Measurements from ENCODE around the gene REG4. TPM values are rescaled to one million over a fixed set of nuclear protein-coding genes. Genes with fewer than 3 reads are reported as not detected.

Gene REG4
- total RNA-seq, 2 experiments from 2014 or later = 0.33 TPM; not detected in 1

DNA sequence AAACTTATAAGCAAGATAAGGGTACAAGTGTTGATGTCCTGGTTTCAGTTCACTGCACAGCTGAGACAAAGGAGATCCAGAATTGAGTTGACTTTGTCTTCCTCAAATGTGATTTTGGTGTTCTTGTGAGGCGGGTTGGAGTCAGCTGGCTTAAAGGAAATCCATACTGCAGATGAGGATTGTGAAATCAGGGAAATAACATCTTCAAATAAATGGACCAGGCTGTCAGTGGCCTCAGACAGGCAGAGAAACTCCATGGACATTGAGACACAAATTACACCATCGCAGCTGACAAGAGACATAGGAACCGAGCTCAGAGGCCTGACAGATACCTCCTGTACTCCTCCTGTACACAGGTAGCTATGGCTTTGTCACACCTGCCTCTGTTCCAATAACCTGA is 27.0 kb upstream of the REG4 start:
- ChIA-PET CTCF (interaction anchor here (1.0 kb wide), 1 partner anchor 9 kb away, joined by 3 read pairs; no protein-coding TSS in a partner anchor), POLR2A (no interaction called here)
- Histone ChIP-seq H3K27me3 (ENCODE audit: control insufficient read depth in 1 of 2, insufficient read depth in 2 of 2, low read length in 2 of 2) (no peaks in the 10 kb centered on the region), H3K9me3 (ENCODE audit: control insufficient read depth in 1 of 2, insufficient read depth in 1 of 2, low read length in 2 of 2) (no peaks in the 10 kb centered on the region), H3K4me3 (ENCODE audit: low read length) (no peak overlapping the region), H3K36me3 (ENCODE audit: insufficient read depth, low read length) (no peaks in the 10 kb centered on the region), H3K27ac (ENCODE audit: low read depth in 1 of 2, low read length in 2 of 2) (no peak overlapping the region), H3K4me1 (ENCODE audit: insufficient read depth, low read length) (no peaks in the 10 kb centered on the region)
- intact Hi-C loops (cut with DNase I, micrococcal nuclease) = no loop called here
- Mint-ChIP-seq H3K4me1 (ENCODE audit: low read depth) (no peaks in the 10 kb centered on the region), H3K27ac (no peak overlapping the region), H3K27me3 (peaks cover 19% of the 10 kb centered on the region), H3K36me3 (ENCODE audit: low read depth) (no peaks in the 10 kb centered on the region), H3K9me3 (no peaks in the 10 kb centered on the region), H3K4me3 (no peak overlapping the region)
- DNase-seq (peak in 2 of 14 experiments; percentile 5 to 9), ATAC-seq (ENCODE audit: poor library complexity) (no peak)
- TF ChIP-seq, protein P1, sequence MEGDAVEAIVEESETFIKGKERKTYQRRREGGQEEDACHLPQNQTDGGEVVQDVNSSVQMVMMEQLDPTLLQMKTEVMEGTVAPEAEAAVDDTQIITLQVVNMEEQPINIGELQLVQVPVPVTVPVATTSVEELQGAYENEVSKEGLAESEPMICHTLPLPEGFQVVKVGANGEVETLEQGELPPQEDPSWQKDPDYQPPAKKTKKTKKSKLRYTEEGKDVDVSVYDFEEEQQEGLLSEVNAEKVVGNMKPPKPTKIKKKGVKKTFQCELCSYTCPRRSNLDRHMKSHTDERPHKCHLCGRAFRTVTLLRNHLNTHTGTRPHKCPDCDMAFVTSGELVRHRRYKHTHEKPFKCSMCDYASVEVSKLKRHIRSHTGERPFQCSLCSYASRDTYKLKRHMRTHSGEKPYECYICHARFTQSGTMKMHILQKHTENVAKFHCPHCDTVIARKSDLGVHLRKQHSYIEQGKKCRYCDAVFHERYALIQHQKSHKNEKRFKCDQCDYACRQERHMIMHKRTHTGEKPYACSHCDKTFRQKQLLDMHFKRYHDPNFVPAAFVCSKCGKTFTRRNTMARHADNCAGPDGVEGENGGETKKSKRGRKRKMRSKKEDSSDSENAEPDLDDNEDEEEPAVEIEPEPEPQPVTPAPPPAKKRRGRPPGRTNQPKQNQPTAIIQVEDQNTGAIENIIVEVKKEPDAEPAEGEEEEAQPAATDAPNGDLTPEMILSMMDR (IDR thresholded peaks at IDR 0.05) = no peak

DNA sequence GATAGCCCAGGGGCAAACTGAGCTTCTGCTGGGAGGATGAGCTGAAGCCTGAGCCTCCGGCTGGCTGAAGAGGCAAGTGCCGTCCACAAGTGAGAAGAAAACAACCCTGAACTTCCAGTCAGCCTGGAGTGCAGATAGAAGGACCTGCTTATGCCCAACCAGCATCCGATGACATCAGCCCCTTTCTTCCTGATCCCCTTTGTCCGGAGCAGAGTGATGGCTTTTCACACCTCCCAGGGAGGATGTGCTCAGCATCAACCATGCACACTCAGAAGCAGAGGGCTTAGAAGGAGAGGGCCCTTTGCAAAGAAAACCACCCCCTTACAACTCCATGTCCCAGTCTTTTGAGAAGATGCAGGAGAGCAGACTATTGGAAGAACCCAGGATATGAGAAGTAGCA is 23.7 kb upstream of the REG4 start:
- no peaks in the 10 kb centered on the region for H3K9me3 Mint-ChIP-seq
- H3K4me3 ChIP-seq (ENCODE audit: low read length) = no peak overlapping the region
- TF ChIP-seq, protein P1 (IDR thresholded peaks at IDR 0.05) = no peak
- no peaks in the 10 kb centered on the region for H3K36me3 Mint-ChIP-seq (ENCODE audit: low read depth)
- no peaks in the 10 kb centered on the region for H3K9me3 ChIP-seq (ENCODE audit: control insufficient read depth in 1 of 2, insufficient read depth in 1 of 2, low read length in 2 of 2)
- H3K27me3 Mint-ChIP-seq = peaks cover 27% of the 10 kb centered on the region
- H3K4me1 Mint-ChIP-seq (ENCODE audit: low read depth) = no peaks in the 10 kb centered on the region
- no peaks in the 10 kb centered on the region for H3K36me3 ChIP-seq (ENCODE audit: insufficient read depth, low read length)
- H3K27me3 ChIP-seq (ENCODE audit: control insufficient read depth in 1 of 2, insufficient read depth in 2 of 2, low read length in 2 of 2) = peaks cover 0 to 4% of the 10 kb centered on the region in 2 experiments
- intact Hi-C loops (cut with DNase I, micrococcal nuclease) = no loop called here
- ChIA-PET POLR2A (no interaction called here), CTCF (no interaction called here)
- ATAC-seq (ENCODE audit: poor library complexity) (no peak), DNase-seq (no peak)
- H3K27ac Mint-ChIP-seq = no peak overlapping the region
- H3K27ac ChIP-seq (ENCODE audit: low read depth in 1 of 2, low read length in 2 of 2) = no peak overlapping the region
- H3K4me3 Mint-ChIP-seq = no peak overlapping the region
- no peaks in the 10 kb centered on the region for H3K4me1 ChIP-seq (ENCODE audit: insufficient read depth, low read length)

DNA sequence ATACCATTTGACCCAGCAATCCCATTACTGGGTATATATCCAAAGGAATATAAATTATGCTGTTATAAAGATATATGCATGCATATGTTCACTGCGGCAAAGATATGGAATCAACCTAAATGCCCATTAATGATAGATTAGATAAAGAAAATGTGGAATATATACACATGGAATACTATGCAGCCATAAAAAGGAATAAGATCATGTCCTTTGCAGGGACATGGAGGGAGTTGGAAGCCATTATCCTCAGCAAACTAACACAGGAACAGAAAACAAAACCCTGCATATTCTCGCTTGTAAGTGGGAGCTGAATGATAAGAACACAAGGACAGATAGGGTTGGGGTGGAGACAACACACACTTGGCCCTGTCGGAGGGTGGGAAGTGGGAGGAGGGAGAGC is 19.8 kb upstream of the REG4 start:
- Histone ChIP-seq H3K36me3 (ENCODE audit: insufficient read depth, low read length) (no peaks in the 10 kb centered on the region), H3K9me3 (ENCODE audit: control insufficient read depth in 1 of 2, insufficient read depth in 1 of 2, low read length in 2 of 2) (no peaks in the 10 kb centered on the region), H3K4me3 (ENCODE audit: low read length) (no peak overlapping the region), H3K4me1 (ENCODE audit: insufficient read depth, low read length) (no peaks in the 10 kb centered on the region), H3K27ac (ENCODE audit: low read depth in 1 of 2, low read length in 2 of 2) (no peak overlapping the region), H3K27me3 (ENCODE audit: control insufficient read depth in 1 of 2, insufficient read depth in 2 of 2, low read length in 2 of 2) (peaks cover 0 to 4% of the 10 kb centered on the region in 2 experiments)
- Mint-ChIP-seq H3K9me3 (no peaks in the 10 kb centered on the region), H3K36me3 (ENCODE audit: low read depth) (no peaks in the 10 kb centered on the region), H3K27me3 (peaks cover 22% of the 10 kb centered on the region), H3K4me3 (no peak overlapping the region), H3K27ac (no peak overlapping the region), H3K4me1 (ENCODE audit: low read depth) (no peaks in the 10 kb centered on the region)
- ATAC-seq (ENCODE audit: poor library complexity) = no peak
- TF ChIP-seq, protein P1 (IDR thresholded peaks at IDR 0.05) = no peak
- ChIA-PET POLR2A (no interaction called here), CTCF (no interaction called here)
- no peak for DNase-seq
- intact Hi-C loops (cut with DNase I, micrococcal nuclease) = no loop called here
